Measurements from ENCODE around the gene MRPS16. TPM values are rescaled to one million over a fixed set of nuclear protein-coding genes. Genes with fewer than 3 reads are reported as not detected.

MRPS16 gene
- total RNA-seq, 1 donor from 2014 or later, result 55.9 TPM

- ATAC-seq (no peak), DNase-seq (no peak)
- H3K4me1 ChIP-seq, result no peaks in the 10 kb centered on the region
- no peaks in the 10 kb centered on the region for H3K9me3 ChIP-seq
- no peak overlapping the region for H3K4me3 ChIP-seq
- no peak overlapping the region for H3K27ac ChIP-seq
- intact Hi-C loops (cut with DNase I), result no loop called here
- peak; percentile 21 for TF ChIP-seq CTCF (IDR thresholded peaks at IDR 0.05)
- peaks cover 24% of the 10 kb centered on the region for H3K36me3 ChIP-seq
- H3K27me3 ChIP-seq (ENCODE audit: low read depth), result no peaks in the 10 kb centered on the region
Observed at GRCh38 chr10:73218431-73219191, 33.8 kb downstream of the MRPS16 start.

- no peaks in the 10 kb centered on the region for H3K9me3 ChIP-seq
- peaks cover 24% of the 10 kb centered on the region for H3K36me3 ChIP-seq
- no peaks in the 10 kb centered on the region for H3K27me3 ChIP-seq (ENCODE audit: low read depth)
- DNase-seq (no peak), ATAC-seq (no peak)
- H3K4me3 ChIP-seq, result no peak overlapping the region
- no peaks in the 10 kb centered on the region for H3K4me1 ChIP-seq
- no peak overlapping the region for H3K27ac ChIP-seq
- intact Hi-C loops (cut with DNase I), result no loop called here
- TF ChIP-seq CTCF (IDR thresholded peaks at IDR 0.05), result no peak
Observed at GRCh38 chr10:73217628-73218027, 34.8 kb downstream of the MRPS16 start.

- no peak overlapping the region for H3K27ac ChIP-seq
- H3K27me3 ChIP-seq (ENCODE audit: low read depth), result no peaks in the 10 kb centered on the region
- no peaks in the 10 kb centered on the region for H3K4me1 ChIP-seq
- DNase-seq, result no peak
- H3K36me3 ChIP-seq, result peaks cover 30% of the 10 kb centered on the region
- intact Hi-C loops (cut with DNase I), result no loop called here
- no peak overlapping the region for H3K4me3 ChIP-seq
- H3K9me3 ChIP-seq, result no peaks in the 10 kb centered on the region
- ATAC-seq, result no peak
- TF ChIP-seq CTCF (IDR thresholded peaks at IDR 0.05), result no peak
Observed at GRCh38 chr10:73215749-73216148, 36.7 kb downstream of the MRPS16 start.

GRCh38 chr10:73211106-73211811, 41.2 kb downstream of the MRPS16 start:
- H3K4me1 ChIP-seq, result no peaks in the 10 kb centered on the region
- intact Hi-C loops (cut with DNase I), result no loop called here
- no peak for ATAC-seq
- no peak for TF ChIP-seq CTCF (IDR thresholded peaks at IDR 0.05)
- no peaks in the 10 kb centered on the region for H3K27me3 ChIP-seq (ENCODE audit: low read depth)
- H3K9me3 ChIP-seq, result no peaks in the 10 kb centered on the region
- no peak for DNase-seq
- H3K36me3 ChIP-seq, result peaks cover 16% of the 10 kb centered on the region
- no peak overlapping the region for H3K4me3 ChIP-seq
- no peak overlapping the region for H3K27ac ChIP-seq

- Histone ChIP-seq H3K27ac (no peak overlapping the region), H3K4me3 (no peak overlapping the region), H3K9me3 (no peaks in the 10 kb centered on the region), H3K27me3 (ENCODE audit: low read depth) (no peaks in the 10 kb centered on the region), H3K36me3 (peaks cover 16% of the 10 kb centered on the region), H3K4me1 (no peaks in the 10 kb centered on the region)
- no peak for DNase-seq
- no peak for ATAC-seq
- intact Hi-C loops (cut with DNase I), result no loop called here
- TF ChIP-seq CTCF (IDR thresholded peaks at IDR 0.05), result no peak
Observed at GRCh38 chr10:73210395-73211105, 41.9 kb downstream of the MRPS16 start.
